Mesenteric fat pad (tissue), 1 donor: ENCODE results near the gene SHB. TPM values are rescaled to one million over a fixed set of nuclear protein-coding genes. Genes with fewer than 3 reads are reported as not detected.
A peak's percentile ranks its signal among the peaks of the same experiment; 100 is the strongest.

Source experiments
- DNase-seq: peaks from one replicate; pipeline ENCODE4 v3.0.0-alpha.2; 2020; ENCODE audit warnings: low spot score
- total RNA-seq: library from RNA; stranded (reverse); fragmentation: NEBNext Ultra II Directional; extraction: Animal tissue kit (Norgen Biotek cat#: 25700); gene quantifications from one replicate; pipeline ENCODE4 v1.2.1, GENCODE V29; 2021
- donor health status: DM: yes; HTN: yes; CAD: no.

Gene SHB
- total RNA-seq, 1 donor from 2014 or later = 19.3 TPM

DNA sequence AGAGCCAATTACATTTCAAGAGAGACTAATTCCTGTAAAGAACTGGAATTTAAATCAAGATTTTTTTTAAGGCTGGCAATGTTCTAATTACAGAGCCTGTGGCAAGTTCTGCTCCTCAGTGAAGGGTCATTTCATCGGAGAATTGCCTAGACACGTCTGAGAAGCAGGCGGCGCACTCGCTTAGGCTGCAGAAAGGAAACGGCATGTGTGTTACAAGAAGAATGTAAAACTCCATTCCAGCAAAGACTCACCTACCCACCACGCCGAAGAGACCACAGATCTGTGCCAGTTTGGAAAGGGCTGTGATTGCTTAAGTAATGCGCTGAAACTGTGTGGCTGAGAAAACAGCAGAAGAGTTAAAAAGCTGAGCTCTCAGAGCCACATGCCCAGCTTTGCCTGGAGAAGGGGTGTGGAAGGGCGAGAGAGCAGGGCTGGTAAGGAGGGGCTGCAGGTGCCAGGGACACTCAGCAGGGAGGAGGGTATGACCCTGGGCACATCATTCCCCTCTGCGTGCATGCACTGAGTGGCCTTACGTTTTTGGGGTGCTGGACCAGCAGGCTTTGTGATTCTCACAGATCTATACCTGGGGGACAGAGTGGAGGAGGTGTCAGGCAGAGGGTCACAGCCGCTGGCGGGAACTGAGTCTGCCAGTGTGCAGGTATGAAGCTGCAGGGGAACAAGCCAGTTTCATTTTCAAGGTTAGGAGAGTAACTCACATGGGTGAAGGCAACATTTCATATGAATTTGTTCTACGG lies 147.3 kb downstream of the SHB start:
- peak; percentile 55 for DNase-seq

DNA sequence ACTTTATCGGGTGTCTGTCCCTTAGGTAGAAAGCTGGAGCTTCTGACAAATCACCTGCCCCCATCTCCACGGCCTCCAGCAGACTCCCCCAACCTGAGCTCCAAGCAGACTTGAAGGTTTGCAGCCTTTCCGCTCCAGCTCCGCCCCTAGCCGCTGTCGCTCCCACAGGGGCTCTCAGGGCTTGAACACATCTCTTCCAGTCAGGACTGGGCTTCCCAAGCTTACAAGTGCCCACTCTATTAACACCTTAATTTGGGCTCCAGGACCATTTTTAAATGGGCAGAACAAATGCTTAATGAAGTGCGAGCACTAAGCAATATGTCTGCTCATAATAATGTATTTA lies 147.9 kb downstream of the SHB start:
- DNase-seq = no peak

DNA sequence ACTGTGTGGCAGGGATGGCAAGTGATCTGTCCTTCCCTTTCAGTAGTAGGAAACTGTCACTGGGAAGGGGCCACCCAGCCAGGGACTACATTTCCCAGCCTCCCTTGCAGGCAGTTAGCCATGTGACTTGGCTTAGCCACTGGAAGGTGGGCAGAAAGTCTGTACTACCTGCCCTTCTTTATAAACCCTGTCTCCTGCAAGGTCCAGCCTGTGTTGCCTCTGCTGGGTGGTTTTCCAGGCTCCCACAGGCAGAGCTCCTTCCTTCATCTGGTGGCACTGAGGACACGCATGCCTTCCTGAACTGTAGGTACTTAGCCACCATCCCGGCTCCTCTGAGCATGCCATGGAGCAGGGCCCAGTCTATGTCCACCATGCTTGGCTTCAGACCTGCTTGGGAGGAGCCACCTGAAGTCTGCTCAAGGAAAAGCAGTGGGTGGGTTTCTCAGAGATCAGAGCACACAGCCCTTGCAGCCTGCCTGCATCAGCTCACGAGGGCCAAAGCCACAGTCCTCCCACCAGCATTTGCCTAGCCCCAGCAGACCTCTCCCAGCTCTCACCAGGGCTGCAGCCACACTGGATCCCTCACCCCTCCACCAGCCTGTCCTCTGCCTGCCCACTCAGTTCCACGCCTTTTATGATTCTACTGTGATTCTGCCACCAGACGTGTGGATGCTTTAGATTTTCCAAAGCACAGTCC lies 148.4 kb downstream of the SHB start:
- DNase-seq = peak; percentile 80

DNA sequence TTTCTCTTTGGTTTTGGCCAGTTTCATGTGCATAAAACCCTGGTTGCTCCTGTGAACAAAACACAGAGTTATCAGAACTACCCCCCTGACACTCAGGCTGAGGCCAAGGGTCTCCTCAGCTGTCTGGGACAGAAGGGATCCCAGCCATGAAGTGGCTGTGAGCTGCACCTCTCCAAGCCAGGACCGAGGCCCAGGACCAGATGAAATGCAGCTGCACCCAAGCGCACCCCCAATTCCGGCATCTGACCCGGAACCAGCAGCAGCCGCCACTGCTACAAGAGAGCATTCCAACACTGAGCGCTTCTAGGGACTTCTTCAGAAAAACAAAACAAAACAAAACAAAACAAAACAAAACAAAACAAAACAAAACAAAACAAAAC lies 149.1 kb downstream of the SHB start:
- DNase-seq = peak; percentile 45

DNA sequence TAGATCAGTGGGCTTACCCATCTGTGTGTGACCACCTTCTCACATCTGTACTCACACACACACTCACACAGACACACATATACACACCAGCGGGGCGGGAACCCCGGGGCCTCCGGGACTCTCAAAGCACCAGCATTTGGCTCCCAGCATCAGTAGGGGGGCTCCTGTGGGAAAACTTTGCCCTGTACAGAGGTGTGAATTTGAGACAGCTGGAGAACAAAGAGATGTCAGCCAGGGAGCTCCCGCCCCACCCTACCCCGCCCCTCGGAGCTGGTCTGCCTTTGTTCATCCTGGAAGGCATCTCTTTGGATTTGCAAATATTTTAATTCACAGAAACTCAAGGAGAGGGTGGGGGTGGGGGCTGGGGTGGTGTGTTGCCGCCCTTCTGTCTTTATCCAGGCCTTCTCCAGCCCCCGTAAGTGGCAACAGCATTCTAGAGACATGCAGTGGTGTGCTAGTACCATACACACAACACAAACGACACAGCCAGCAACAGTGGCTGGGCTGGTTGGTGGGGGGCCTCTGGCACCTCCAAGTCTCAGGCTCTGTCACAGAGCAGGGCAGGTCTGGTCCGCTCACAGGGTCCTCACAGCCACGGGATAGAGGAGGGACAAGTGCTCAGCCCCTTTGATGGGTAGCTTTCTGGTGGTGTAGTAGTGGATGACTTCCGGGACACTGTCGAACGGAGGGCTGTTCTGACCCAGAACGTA lies 149.6 kb downstream of the SHB start:
- peak; percentile 69 for DNase-seq

DNA sequence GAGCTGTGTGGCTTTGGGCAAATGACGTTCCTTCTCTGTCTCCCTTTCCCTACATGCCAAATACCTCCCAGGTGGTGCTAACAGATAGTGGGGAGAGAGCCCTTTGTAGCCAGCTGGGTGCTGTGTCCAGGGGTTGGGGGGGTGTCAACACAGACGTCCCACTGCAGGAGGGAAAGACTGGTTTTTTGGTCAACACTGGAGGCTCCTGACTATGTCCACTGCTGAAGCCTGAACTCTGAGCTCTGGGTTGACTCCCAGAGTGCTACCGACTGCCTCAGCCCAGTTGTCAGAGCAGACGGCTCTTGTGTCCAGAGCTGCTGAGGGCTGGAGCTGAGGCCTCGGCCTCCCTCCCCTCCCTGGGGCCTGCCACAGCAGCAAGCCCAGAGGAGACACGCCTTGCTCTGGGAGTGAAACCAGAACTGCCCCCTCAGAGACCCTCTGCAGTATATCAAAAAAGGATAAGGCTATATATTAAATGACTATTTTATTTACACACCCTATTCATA lies 150.3 kb downstream of the SHB start:
- DNase-seq = peak; percentile 55

DNA sequence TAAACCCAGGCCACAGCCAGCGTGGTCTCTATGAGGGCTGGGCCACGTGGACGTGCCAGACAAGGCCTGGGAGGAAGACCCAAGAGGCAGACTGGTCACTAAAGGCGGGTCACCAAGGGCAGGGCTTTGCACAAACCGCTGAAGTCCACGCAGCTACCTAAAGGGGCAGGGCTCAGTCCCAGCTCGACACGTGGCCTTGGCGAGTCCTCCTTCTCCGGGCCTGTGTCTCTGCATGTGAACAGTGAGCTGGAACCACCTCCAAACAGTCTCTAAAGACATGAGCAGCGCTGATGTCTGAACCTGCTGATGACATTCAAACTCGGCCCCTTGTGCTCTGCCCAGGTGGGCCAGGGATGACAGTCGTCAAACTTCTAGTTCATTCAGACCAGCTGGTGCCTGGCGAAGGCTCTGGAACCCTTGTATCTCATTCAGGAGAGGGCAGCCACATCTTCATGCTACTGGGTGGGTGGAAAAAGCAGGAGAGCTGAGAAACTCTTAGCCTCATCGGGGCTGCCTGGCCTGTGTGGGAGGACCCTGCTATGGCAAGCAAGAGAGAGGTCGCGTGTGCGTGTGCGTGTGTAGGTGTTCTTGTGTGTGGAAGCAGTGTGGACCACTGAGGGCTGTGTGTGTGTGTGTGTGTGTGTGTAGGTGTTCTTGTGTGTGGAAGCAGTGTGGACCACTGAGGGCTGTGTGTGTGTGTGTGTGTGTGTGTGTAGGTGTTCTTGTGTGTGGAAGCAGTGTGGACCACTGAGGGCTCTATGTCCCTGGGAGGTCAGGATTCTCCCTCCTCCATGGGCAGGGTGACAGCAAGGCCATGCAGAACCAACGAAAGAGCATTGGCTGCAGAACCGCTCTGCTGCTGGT lies 151.0 kb downstream of the SHB start:
- peak; percentile 87 for DNase-seq

DNA sequence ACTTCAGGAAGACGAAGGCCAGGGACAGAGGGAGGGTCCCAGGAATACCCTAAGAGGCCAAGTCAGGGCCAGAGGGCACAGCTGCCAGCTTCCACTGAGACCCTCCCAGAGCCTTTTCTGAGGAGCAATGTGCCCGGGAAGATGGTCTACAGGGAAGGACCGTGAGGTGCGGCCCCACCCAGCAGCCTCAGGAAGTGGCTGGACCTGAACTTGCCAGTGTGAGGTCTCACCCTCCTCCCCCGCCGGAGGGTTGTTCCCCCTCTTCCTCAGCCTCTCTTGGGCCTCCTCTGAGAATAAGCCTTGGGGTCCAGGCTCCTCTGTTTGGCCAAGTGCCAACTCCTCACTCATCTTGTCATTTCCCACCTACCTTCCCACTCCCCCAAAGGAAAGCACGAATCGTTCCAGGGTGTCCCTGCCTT lies 151.7 kb downstream of the SHB start:
- peak; percentile 88 for DNase-seq

DNA sequence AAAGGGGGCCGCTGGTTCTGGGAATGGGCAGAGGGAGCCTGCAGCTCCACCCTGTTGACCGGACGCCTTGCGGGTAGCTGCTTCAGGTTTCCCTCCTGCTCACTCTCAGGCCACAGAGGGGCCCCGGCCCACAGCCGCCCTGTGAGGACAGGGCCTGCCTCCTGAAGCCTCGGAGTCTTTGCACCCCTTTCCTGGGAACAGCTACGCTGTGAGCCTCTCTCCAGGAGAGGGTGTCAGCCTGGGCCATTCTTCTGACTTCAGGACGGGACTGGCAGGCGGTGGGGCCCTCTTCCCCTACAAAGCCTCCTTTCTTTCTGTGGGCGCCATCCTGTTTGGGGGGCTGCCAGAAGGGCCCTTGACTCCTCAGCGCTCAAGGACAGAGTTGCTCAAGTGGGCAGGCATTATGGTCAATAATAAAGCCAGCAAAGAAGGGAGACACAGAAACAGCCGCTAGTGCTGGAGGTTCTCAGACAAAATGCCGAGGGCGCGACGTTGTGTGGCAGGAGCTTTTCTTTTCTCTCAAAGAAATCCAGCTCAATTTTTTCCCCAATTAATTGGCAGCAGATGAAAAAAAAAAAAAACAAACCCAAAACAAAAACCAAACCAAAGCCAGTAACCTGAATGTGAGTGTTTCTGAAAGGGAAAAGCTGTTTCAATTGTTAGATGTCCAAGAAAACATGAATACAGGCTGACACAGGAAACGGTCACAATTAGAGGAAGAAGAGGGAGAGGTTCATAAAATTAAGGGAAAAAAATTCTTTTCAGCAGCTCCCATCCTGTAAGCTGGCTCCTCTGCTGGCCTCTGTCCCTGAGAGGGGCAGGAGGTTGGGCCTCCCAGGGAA lies 152.3 kb downstream of the SHB start:
- peak; percentile 81 for DNase-seq

DNA sequence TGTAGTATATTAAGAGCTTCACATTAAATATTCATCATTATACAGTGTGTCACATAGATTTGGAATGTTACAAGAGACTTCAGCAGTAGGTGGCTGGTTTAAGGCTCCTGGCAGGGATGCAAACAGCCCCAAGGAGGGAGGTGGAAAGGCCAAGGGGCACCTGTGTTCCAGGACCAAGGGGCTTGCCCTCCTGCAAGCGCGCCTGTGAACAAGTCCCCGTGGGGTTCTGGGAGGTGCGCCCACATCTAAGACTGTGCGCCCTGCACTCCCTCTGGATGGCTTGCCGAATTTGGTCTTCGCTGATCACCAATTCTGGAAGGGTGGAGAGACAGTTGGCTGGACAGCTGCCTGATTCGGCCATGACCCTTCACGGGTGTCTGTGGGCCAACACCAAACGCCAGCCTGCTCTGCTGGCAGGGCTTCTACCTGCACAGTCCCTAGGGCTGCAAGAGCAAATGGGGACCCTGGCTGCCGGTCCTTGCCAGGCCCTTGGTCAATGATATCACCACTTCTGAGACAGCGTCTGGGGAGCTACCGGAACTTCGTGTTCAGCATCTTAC lies 153.0 kb downstream of the SHB start:
- DNase-seq = peak; percentile 81

DNA sequence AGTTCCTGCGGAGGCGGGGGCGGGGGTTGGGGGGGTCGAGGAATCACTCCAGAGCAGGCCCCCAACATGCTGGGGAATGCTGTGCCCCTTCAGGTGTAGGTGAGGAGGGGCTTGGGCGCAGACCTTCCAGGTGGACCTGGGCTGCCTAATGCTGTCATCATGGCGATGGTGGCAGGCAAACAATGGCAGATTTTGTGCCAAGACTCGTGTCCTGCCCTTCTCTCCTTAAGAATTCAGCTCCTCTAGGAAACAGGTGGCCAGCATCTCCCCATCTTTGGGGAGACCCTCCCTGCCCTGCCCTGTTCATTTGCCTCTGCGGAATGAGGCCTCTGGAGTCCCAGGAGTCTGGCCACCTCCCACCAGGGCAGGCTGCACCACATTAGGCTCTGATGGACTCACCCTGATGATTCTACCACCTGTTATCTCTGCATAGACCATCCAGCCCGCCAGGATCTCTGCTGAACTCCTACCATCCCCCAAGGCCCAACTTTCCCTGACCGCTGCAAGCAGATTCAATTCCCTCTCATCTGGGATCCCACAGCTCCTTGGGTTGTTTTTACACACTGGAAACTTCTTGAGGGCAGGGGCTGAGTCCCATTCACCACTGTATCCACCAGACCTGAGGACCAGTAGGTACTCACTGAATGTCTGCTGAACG lies 154.2 kb downstream of the SHB start:
- DNase-seq = peak; percentile 30

DNA sequence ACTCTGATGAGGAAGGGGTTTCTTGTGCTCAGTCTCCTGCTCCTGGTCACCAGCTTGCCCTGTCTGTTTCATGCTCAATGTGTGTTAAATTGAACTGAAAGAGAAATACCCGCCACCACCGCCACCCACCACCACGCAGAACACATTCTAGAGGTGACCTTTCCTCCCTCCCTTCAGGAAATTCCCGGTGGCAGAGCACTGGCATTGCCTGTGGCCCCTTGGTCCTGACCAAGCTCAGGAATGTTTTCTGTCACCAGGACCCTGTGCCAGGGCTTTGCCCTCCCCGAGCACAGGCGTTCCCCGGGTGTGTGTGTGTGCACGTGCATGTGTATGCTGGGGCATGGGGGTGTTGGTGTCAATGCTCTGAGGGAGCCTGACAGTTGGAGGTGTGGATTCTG lies 154.9 kb downstream of the SHB start:
- peak; percentile 71 for DNase-seq

DNA sequence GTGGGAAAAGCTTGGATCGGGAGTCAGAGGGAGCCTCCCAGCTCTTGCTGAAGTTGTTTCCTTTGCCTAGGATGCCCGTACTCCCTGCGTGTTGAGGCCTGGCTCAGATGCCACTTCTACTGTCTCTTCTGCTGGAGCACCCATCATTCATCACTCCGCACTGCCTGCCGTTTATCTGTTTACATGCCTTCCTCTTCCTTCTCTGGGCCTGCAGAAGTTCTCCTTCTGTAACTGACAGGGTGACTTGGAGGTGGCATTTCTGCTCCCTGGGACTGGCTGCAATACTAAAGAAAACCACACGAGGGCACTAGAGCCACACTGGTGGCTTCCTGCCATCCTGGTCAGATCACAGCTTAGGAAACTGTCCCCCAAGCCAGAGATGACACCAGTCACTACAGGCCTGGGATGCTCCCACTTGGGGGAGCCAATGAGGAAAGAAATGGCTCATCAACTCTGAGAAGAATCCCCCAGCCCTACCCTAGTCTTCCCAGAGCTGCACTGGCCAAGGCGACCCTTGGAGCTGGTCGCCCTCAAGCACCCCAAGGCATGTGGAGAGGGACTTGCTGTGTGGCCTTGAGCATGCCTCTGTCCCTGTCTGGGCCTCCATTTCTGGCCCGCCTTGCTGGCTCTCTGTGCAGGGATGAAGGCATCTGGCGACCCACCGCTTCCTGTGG lies 155.4 kb downstream of the SHB start:
- DNase-seq = peak; percentile 91

DNA sequence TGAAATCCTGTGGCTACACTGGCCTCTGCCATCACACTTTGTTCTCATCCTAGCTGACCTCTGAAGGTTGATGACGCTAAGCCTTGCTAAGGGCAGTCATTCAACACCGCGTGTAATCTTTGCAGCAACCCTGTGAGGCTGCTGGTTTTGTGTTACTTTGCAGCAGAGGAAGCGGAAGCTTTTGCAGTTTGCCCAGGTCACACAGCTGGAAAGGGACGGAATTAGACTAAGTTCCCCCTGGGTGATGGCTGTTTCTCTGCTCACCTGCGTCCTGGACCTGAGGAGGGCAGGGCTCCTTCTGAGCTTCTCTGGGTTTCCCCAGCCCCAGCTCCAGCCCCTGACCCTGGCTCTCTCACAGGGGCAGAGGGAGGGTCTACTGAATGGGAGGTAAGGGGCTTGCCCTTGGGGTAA lies 157.8 kb downstream of the SHB start:
- DNase-seq = peak; percentile 22

DNA sequence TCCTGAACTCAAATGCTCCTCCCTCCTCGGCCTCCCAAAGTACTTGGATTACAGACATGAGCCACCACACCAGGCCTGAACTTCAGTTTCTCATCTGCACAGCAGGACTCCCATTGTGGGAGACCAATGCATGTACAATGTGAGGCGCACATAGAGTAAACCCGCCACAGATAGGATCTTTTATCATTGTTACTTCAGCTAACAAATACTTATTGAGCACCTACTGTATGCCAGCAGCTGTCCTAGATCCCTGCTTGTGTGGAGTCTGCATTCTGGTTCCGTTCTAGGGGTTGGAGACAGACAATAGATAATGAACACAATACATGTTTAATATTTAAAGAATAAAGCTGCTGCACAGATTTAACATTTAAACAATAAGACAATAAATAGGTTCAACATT lies 158.8 kb downstream of the SHB start:
- DNase-seq = no peak

DNA sequence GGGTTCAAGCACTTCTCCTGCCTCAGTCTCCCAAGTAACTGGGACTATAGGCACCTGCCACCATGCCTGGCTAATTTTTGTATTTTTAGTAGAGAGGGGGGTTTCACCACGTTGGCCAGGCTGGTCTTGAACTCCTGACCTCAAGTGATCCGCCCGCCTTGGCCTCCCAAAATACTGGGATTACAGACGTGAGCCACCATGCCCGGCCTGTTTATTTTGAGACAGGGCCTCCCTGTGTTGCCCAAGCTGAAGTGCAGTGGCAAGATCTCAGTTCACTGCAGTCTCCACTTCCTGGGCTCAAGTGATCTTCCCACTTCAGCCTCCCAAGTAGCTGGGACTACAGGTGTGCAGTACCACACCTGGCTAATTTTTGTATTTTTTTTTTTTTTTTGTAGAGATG lies 159.2 kb downstream of the SHB start:
- peak; percentile 59 for DNase-seq

DNA sequence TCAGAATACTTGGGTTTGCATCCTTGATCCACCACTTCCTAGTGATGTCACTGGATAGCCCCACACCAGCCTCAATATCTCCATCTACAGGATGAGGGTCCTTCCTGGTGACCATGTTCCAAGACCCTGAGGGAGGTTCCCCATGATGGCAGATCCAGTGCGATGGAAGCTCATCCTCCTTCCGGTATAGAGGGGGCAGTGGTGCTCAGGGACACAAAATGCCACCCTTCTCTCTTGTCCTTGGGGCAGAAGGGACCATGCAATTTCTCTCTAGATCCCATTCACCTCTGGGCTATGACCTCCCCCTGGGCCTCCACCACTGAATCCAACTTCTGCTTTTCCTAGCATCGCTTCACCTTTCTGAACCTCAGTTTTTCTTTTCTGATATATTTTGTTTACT lies 159.7 kb downstream of the SHB start:
- DNase-seq = peak; percentile 39

DNA sequence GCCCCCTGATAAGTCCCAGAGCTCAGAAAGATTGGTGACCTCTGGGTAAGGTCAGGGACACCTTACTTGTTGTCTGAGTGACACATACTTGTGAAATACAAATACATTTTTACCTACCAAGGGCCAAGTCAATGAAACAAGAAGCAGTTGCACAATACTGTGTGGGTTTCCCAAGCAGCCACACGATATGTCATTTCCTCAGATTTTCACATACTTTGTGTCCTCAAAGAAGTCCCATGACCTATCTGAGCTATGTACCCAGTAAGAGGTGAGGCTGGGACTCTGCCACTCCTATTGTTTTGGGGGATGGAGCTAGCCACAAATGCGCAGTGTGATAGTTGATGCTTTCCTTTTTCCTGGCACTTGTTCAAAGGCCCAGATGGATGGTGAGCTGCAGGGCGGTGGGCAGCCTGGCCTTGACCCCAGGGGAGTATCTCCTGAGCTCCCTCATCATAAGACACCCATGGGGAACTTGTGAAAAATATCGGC lies 160.3 kb downstream of the SHB start:
- DNase-seq = peak; percentile 57

DNA sequence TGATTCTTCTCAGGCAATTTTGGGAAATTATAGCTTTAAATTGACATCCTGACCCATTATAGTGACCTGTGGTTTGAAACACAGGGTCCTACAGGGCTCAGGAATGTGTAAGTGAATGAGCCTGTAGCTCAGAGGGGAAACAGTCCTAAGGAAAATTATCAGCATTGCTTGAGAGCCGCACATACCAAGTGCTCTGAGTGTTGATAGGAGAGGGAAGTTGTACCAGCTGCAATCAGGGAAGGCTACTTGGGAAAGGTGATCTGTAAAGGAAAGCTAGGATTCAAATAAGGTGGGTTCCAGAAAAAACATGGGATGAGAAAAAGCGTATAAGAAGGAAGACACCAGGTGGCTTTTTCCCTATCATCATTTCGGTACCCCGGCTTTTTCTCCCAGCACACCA lies 160.7 kb downstream of the SHB start:
- DNase-seq = no peak
